Cerebellar nuclear complex (tissue), 1 donor: ENCODE data around the gene BCAR3.
"Not testable (repeated sequence)": the region's sequence is repeated elsewhere in the genome, so short reads cannot be mapped to it uniquely, and the experiment has no call there.

ENCODE experiments used
- DNase-seq, 2 experiments: peaks; one replicate each; lab custom pipeline; 2025; lab: John Stamatoyannopoulos, UW

The BCAR3 gene

DNA sequence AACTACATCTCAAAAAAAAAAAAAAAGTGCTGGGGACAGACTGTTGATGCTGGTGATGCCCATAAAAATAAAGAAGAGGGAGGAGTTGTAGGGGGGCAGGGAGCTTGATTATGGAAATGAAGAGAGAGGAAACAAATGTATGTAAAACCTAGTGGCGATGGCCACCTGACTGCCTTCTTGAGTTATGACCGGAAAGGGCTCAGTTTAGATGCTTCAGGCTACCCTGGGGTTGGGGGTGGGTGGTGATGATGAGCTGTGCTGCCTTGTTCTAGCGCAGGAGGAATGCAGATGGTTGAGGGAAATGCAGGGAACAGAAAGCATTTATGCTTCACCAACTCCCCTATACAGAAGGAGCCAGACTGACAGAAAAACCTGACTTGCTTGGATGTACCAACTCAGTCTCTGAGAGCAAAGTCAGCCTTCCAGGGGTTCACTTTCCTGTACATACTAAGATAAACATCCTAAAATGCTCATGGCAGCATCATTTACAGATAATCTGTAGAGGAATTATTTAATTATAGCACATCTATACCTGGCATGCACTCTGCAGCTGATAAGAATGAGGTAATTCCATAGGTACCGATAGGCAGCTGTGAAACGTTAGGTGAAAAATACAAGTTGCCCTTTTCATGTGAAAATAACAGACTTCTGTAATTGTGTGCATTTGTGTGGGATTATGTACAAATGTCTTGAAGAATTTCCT, 8.0 kb upstream of the BCAR3 start:
- DNase-seq, result no peak

DNA sequence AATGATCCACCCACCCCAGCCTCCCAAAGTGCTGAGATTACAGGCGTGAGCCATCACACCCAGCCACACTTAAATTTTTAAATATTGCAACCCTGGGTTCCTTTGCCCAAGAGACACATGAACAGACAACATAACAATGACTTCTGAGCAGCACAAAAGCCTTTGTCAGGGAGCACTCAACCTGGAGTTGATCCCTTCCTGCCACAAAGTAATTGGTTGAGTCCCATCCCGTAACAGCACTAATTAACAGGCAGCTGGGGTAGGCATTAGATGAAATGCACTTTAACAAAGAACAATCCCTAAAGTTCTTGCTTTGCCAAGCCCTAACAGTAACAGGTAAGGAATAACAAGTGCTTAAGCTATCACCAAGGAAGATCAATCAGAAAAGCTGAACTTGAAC, 5.9 kb upstream of the BCAR3 start:
- DNase-seq, result no peak

DNA sequence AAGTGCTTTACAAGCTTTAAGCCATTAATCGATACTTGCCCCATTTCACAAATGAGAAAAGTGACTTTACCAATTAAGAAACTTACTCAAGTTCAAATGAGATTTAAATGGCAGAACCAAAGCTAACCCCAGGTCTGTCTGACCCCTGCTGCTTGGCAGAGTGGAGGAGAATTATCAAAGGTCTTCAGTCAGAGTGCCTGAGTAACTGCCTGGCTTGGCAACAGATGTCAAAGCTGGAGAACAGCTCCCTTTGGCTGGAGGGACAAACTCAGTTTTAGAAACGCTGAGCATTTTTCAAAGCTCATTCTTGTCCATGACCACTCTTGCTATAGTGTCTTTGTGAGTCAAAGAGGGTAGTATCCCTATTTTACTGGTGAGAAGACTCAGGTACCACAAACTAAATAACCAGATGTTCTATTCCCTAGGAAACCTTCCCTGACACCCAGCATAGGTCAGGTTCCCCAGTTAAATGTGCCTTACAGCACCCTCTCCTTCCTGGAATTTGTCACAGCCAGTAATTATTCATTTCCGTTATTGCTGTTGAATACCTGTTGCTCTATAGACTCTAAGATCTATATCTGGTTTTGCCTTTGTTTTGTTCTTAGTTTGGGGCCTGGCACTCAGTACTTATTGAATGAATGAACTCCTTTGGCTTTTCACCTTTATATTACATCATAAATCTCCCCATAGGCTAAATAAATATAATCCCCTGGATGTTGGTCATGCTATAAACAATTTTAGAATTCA, 5.0 kb upstream of the BCAR3 start:
- no peak for DNase-seq

DNA sequence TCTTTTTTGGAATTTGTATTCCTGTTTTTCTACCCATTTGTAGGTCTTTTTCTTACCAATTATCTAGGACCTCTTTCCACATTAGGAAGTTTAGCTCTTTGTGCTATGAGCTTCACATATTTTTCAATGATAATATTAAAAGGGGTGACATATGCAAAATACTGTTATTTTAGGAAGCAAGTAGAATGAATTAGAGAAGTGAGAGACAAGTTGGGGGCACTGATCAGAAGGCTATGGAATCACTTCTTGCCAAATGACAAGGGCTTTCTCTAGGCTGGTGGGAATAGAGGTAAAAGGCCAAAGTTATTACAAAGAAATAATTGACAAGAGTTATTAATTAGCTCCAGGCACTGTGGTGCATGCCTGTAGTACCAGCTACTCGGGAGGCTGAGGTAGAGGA, 4.3 kb upstream of the BCAR3 start:
- DNase-seq, result no peak

DNA sequence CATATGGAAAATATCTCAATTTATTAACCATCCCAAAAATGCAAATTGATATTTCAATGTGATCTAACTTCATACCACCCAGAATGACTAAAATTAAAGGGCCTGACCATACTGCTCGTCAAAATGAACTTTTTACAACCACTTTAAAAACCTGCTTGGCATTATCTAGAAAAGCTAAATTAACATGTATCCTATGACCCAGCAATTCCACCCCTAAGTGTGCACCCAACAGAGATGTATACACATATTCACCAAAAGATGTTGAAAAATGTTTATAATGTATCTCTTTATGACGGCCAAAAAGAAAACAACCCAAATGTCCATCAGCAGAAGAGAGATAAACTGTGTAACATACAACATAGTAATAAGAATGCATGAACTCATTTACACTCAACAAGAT, 1.6 kb upstream of the BCAR3 start:
- DNase-seq, result no peak

DNA sequence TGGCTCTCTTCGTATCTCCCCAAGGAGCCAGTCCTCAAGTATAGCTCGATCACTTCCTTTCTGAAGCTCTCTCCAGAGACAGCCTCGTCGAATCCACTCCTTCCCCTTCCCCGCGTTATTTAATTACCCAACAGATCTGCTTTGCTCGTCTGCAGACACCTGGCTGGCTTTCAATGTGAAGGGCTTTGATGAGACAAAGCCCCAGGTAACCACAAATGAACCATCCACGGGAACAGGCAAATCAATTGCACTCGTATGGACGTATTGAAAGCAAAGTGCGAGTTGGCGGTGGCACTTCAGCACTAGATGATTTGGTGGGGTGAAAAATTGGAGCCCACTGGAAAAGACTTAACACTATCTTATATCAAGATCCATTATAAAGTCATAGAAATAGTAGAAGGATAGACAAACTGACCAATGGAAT, 364 bp upstream of the BCAR3 start:
- DNase-seq, result no peak

DNA sequence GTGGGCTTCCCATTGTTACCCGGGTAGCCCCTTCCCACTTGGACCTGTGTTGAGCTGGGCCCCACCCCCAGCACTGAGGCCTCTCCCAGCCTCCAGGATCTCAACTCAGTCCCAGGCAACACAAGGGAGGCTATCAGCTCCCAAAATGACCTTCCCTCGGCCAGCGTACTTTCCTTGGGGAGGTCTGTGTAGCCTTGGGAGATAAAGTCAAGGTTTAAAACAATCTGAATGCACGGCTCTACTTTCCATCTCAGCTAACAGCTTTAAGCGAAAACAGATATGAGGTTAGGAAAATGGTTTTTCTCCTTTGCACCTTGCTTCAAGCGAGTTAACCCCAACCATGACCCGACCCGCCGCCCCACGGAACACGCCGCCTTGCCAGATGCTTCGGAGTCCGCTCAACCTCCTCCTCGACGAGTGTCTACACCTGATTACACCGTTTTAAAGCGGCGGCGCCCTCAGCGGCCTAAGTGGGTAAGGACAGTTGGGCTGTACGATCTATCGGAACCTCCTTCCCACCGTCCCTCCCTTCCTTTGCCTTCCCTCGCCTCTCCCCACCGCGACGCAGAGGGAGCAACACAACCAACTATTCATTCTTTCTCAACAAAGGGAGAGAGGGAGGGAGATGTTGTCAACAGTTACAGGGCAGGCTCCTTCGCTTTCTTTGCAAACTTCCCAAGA, 1.1 kb downstream of the BCAR3 start:
- no peak for DNase-seq

DNA sequence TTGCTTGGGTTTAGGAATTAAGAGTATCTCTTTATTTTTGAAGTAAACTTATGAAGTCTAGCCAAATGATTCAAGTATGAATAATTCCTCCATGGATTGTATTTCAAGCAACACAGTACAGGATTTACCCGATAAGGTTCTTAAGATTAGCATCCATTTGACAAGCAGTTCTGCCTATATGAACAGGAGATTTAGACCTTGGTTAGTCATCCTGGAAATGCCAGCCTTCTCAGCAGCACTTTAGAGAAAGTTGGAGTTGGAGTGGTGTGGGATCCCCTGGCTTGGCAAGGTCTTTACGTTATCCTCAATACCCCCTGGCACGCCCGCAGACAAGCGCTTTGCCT, 1.6 kb downstream of the BCAR3 start:
- no peak for DNase-seq

DNA sequence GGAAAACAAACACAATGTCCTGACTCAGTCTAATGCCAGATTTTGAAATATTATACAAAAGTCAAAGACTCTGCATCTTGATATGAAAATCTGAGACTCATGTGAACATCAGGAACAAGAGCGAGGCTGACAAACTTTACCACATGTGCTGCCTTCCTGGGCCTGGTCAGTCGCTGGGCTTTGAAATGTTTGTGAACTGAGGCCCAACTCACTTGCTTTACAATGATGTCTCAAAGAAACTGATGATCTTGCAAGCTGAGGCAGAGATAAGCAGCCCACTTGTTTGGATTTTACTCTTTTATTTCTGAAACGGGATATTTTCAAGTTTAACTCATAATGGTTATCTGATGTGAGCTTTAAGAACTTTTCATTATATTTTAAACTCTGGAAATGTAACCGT, 2.1 kb downstream of the BCAR3 start:
- no peak for DNase-seq

DNA sequence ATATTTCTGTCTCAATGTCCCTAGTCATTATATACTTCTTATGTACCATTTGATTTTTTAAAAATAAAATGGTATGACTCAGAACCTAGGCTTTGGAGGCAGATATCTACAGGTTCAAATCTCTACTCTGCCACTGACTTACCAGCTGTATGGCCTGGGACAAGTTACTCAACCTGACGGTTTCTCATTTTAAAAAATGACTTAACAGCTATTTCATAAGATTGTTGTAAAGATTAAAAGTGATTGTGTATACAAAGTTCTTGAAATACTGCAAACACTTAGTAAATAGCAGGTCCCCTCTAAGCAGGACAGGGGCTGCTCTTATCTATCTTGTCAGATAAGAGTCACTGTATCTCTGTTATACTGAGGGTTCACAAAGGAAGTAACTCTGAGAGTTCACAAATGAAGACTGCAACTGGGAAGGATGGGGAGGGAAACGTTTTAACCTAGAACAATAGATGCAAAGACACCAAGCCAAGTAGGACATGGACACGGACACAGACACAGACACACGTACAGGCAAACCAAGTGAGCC, 2.6 kb downstream of the BCAR3 start:
- no peak for DNase-seq

DNA sequence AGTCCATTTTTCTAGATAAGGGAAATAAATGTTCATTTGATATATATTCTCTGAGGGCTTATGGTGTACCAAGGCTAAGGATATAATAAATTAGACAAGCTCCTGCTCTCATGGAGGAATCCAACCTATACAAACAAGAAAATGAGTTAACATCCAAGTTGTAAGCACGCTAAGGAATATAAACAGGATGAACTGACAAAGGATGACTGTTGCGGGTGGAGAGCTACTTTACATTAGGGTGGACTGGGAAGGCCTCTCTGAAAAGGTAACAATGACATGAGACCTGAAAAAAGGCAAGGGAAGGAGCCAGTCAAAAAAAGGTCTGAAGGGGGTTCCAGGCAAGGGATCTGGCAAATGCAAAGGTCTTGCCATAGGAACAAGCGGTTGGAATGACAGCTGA, 3.1 kb downstream of the BCAR3 start:
- DNase-seq, result no peak

DNA sequence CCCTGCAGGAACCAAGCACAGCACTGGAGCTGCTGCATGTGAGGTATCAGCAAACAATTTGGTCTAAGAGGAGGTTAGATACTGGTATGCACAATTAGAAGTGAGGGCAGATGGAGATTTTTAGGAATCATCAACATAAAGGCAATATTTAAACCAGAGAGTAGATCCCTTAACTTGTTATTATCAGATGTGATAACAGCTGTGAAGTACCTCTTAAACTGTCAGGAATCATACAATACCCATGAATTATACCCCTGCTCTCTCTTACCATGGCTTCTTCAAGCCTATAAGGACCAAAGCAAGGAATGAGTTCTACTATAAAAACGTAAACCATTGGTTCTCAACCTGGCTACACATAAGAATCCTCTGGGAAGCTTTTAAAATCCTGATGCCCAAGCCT, 3.9 kb downstream of the BCAR3 start:
- DNase-seq, result no peak

DNA sequence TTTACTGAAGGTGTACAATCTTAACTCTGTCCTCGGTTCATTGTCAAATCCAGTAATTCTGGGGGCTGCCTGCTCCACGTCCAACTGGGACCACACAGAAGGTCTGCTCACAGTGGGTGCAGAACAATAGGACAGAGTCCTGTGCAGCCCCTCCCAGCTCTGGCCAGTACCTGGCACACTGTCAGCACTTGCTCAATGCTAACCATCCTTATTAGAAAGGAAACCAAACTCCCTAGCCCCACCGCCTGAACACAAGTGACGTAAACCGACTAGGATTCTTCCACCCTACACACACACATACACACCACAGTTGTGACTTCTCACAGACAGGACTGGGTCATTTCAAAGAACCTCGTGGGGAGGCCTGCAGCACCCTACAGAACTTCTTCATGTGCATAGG, 5.2 kb downstream of the BCAR3 start:
- DNase-seq, result no peak

DNA sequence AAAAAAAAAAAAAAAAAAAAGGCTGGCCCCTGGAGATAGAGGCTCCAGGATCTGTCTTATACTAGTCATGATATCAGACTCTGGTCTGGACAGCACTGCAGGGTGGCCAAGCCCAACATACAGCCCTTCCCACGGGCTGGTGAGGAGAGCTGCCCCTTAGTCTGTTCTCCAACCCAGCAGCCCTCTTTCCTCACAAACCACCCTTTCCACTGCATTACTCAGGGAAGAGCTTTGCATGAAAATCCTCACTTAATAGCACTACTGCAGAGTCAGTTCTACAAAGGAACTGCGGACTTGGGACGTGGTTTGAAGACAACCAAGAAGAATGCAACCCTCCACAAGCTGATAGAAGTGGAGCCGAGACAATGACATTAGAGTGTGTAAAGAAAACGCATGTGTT, 5.7 kb downstream of the BCAR3 start:
- no peak for DNase-seq

DNA sequence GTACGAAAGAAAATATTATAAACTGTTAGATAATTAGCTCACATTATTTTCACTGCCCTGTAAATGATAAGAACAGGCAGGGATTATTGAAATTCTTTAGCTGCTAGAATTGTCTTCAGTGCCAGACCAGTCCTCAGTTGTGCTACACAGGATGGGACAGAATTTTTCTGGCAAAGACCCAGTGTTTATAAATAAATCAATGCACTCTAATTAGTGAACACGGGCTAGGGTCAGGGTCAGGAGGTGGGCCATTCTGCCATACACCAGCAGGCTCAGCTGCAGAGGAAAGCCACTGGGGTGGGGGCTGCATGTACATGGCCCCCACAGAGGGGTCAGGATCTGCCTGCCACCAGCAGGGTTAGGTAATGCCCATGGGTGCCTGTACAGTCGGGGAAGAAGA, 6.4 kb downstream of the BCAR3 start:
- no peak for DNase-seq

DNA sequence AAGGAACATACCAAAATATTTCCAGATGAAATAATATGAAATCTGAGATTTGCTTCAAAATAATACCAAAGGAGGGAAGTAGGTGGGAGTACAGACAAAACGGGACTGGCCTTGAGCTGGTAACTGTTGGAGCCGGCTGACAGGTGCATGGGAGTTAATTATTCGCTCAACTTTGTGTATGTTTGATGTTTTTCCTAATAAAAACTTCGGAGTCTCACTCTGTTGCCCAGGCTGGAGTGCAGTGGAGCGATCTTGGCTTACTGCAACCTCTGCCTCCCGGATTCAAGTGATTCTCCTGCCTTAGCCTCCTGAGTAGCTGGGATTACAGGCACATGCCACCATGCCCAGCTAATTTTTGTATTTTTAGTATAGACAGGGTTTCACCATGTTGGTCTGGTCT, 7.6 kb downstream of the BCAR3 start:
- DNase-seq, result not testable (repeated sequence)

DNA sequence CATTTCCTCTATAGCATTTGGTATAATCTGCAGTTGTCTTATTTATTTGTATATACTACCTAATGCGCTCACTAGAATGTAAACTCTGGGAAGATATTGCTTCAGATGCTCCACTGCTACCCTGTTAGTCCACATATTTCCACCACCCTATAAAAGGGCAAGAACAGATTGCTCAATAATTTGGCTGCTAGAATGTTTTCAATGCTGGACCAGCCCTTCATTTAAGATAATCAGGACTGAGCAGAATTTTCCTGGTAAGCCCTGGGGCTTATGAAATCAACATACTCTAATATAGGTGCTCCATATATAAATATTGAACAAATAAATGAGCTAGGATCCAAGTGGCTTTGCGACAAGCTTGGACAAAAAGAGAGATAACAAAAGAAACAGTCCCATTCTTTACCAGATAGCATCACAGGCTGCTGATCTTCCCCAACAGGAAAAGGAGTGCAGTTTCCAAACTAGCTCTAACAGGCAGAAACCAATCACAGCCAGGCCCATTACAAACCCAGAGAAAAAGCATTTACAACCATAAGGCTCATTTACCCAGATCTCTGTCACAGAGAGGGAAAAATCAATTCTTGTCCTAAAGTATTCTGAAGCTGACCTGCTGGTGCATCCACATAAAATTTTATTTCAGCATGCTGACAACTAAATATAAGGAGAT, 8.3 kb downstream of the BCAR3 start:
- no peak for DNase-seq

DNA sequence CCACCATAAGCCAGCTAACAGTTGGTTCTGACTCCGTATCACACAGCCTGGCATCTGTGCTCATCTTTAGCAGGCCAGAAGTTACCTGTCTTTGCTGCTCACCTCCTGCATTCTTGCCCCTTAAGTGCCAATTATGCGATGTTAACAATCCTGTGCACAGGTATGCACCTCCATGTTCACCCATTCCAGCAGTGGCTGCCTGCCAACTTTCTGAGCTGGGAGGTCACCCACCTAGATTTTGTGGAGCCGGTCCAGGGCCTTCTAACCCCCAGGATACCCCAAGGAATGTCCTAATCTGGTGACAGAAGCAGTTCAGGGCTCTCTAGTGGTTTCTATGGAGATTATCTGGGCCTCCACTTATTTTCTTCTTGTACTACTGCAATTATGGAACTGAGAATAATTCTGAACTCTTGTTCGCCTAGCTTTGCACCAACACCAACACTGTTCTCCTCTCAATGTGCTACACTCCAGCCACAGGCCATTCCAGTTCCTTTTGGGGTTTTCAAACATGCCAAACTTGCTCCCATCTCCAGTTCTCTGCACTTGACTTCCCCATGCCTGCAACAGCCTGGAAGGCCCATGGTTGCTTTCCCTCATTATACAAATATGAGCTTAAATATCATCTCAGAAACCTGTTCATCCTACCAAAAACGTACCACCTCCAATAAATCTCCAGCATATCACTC, 9.0 kb downstream of the BCAR3 start:
- DNase-seq, result no peak

DNA sequence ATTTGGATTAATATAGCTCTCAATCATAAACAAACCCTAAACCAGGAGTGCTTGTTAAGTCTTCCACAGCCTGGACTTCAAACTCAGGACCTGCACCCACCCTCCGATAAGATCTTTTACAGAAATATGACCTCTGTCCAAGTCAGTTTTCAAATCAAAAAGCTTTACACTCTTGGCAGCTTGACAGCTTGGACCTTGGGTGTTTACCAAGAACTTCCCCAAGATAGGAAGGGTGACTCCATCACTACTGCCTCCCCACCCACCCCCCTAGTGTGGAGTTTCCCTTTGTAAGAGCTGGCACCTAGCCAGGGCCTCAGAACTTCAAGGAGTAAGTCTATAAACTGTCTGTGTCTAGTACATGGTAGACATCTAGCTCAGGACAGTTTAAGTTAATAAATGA, 9.6 kb downstream of the BCAR3 start:
- DNase-seq, result no peak

DNA sequence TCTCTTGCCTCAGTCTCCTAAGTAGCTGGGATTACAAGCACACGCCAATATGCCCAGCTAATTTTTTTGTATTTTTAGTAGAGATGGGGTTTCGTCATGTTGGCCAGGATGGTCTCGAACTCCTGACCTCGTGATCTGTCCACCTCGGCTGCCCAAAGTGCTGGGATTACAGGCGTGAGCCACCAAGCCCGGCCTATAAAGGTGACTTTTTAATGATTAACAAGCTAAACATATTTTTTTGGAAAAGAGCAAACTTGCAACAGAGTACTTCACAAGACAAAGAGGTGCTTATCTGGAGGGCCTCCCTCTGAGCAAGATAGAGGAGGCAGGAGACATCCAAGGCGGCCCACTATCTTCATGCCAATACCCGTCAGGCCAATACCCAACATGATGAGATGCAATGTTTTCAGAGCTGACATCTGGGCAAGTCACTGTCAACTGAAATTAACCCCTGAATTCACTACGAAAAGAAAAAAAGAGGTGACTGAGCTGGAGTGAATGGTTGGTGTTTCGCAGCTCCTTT, 10.5 kb downstream of the BCAR3 start:
- DNase-seq, result no peak

DNA sequence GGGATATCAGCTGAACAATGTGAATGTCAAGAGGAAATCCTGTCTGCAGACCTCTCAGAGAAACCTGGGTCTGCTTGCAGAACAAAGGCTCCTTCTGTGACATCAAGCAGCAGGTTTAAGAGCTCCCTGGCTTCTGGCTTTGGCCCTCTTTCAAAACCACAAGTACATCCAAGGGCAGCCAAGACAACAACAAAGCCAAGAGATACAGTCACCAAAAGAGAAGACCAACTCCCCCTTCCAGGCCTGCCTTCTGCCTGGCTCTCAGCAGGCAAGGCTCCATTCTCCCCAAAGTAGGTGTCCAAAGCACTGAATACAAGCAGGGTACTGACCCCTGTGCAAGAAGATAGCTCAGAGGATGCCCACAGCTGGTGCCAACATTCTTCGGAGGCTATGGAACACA, 11.5 kb downstream of the BCAR3 start:
- DNase-seq, result no peak

DNA sequence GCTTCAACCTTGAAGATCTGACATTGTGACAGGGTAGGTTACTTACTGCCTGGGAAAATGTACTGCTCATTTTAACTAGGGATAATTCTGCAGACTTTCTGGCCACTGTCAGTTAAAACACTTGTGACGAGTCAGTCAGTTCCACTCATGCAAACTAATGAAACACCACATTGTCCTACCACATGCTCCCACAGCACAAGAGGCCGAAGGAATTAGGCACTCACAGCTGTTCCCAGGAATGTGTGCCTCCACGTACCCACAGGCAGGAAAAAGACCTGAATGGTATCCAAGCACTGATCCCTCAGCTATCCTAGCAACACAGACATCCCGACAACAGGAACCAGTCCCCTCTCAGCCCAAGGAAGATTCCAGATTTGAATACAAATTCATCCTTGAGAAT, 12.3 kb downstream of the BCAR3 start:
- DNase-seq, result no peak
